Measurements from ENCODE around the gene SPRR4.

Gene SPRR4, protein sequence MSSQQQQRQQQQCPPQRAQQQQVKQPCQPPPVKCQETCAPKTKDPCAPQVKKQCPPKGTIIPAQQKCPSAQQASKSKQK

DNA sequence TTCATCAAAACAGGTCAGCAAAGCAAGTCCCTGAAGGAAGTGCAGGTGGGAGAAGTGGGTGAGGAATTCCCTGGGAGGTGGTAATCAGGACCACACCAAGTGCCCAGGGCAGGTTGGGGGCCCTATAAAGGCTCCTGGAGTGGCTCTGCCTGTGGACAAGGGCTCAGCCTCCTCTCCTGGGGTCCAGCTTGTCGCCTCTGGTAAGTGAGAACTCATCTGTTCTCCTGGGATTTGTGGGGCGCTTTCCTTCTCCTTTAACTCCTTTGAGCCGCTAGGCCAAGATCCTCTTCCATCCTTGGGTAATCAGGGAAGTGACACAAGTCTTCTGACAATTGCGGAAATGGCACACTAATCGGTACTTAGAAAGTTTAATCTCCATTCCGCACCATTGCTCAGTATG is at the start of gene SPRR4:
SPRR4 (plus strand) TSS at position 154 of the 400 bp plus-strand sequence. CDS start 1,243 bp downstream, outside the sequence.
- no peak for DNase-seq (ENCODE audit: low spot score)

DNA sequence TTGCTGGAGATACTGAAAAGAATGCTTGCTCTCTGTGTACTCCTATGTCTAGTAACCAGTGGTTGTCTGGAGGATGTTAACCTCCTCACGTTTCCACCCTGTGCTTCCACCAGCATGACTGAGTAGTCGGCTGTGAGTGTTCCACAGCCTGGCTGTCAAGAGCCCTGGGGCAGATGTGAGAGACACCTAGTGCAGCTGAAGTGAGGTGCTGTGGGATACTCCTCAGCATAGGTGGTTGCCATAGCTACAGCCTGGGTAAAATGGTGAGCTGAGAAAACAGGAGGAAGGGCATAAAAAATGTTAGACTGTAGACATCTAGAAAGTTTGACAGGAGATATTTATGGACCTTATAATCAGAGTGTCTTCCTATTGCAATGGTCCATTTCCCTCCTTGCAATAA is 46.3 kb upstream of the SPRR4 start:
- no peak for DNase-seq (ENCODE audit: low spot score)

DNA sequence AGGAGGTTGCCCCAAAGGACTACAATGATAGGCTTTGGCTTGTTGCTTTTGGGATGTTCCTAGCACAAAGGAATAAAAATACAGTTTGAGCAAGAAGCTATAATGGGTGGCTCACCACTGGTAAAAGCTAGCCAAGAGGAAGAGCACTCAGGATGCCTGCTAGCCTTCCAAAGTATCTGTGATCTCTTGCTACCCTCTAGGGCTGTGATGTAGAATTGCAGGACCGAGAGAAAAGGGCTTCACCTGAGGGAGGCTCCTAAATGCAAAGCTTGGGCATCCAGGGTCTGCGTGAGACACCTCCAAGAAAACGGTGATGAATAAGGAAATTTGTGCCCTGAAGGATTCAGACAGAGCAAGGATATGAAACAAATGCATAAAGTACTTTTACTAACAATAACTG is 44.4 kb upstream of the SPRR4 start:
- DNase-seq (ENCODE audit: low spot score), result peak; percentile 51

DNA sequence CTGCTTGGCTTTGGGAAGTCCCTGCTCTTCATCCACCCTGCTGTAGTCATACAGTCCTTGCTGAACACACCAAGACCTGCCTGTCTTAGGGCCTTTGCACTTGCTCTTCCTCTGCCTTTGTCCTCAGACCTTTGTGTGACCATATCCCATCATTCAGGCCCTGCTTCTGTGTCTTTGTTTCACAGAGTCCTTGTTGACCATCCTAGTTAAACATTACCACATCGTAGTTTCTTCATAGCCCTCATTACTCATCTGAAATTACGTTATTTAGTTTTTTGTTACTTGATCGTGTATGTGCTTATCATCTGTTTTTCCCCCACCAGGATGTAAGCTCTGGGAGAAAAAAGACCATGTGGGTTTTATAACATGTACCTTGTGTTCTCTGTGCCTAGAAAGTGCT is 41.8 kb upstream of the SPRR4 start:
- no peak for DNase-seq (ENCODE audit: low spot score)

DNA sequence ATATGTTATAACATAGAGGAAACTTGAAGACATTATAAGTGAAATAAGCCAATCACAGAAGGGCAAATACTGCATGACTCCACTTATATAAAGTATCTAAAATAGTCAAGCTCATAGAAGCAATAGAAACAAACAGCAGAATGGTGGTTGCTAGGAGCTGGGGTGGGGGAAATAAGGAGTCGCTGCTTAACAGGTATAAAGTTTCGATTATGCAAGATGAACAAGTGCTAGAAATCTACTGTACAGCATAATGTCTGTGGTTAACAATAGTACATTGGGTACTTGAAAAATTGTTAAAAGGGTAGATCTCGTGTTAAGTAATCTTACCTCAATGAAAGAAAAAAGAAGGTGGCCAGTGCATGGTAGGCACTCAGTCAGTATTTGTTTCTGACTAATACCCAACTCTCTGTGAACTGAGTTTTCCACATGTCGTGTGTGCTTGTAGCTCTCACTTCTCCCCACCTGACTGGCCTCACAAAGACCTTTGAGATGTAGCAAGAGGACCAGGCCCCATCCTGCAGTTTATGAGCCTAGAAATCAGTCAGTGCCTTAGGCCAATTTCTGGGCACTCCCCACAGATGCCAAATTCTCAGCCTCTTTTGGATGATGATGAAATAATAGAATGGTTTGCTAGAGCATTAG is 38.2 kb upstream of the SPRR4 start:
- no peak for DNase-seq (ENCODE audit: low spot score)

DNA sequence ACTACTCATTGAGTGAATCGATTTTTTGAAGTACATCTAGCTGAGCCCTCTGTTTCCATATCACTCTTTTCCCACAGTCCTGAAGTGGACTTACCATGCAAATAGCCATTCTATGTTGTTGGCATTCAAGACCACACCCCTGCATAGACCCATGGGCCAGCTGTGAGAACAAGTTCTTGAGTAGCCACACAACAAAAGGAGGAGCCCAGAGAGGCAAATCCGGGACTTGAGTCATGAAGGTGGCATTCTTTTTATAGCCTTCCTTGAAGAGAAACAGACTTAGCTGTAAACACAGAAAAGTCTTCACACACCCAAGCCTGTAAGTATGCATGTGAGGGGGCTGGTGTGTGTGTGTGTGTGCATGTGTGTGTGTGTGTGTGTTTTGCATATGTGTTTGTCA is 37.3 kb upstream of the SPRR4 start:
- DNase-seq (ENCODE audit: low spot score), result no peak

DNA sequence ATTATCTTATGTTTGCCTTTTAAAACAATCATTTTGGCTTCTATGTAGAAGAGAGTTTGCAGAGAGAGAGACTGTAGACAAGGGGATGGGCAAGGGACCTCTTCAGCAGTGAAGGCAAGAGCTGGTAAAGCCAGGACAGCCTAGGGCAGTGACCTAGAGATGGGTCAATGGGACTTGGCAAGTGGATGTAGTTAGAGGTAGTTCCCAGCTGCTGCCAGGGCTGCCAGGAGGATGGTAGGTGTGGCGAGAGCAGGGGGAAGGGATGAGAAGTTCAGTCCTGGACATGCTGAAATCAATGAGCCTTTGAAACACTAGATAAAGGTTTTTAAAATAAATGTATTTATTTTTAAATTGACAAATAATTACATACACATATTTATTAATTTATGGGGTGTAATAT is 29.8 kb upstream of the SPRR4 start:
- DNase-seq (ENCODE audit: low spot score), result no peak

DNA sequence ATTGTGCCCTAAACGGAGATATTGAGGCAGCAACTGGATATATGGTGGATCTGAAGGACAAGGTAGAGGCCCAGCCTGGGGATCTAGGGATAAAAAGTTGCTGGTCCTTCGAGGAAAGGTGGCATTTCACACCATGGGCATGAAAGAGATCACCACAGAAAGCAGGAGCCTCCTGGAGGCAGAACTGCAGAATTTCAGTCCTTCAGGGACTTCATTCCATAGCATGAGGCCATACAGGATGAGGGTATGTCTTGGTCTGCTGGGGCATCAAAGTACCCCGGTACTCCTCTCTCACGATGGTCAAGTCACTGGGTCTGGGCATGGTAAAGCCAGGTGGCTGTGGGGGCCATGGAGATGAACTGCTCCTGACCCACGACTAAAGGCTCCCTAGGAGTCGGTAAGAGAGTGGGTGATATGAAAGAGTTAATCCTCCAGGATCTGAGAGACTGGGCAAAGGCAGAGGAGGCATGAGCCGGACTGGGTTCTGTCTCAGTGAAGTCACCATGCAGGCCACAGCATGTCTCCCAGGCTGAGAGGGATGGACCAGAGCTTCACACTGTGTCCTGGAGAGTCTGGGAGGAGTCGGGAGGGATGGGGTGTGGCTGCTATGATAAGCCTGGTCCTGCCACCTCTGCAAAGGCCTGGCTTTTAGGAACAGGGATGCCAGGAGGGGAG is 29.3 kb upstream of the SPRR4 start:
- no peak for DNase-seq (ENCODE audit: low spot score)

DNA sequence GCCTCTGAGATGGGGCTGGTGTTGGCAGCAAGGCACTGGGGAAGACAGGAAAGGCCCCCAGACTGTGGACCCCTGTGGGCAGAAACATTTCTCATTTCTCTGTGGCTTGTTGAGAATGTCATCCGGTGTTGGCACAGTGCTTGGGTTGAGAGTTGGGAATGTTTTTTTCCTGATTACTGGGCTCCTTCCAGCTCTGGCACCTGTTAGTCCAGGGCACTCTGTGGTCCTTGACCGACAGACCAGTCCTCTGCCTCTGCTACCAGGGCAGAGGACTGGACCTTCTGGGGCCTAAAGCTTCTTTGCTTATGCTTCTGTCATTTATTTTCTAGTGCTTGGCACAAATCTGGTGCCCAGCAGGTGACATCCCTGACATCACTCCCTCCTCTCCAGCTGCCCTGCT is 28.3 kb upstream of the SPRR4 start:
- no peak for DNase-seq (ENCODE audit: low spot score)

DNA sequence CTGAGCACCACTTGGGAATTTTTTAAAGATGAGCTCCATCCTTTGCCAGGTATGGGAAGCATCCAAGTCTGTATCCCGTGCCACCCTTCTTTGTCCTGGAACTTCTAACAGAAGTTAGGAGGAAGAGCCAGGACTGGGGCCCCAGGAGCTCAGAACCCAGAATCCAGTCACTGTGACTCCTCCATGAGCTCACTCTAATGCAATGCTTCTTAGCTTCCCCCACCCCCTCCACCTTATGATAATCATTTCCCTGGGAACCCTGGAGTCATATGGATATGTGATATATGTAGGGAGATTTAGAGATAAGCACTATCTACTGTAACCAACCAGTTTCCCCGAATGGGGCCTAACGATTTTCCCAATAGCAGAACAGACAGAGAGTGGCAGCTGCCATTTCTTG is 24.2 kb upstream of the SPRR4 start:
- DNase-seq (ENCODE audit: low spot score), result no peak

DNA sequence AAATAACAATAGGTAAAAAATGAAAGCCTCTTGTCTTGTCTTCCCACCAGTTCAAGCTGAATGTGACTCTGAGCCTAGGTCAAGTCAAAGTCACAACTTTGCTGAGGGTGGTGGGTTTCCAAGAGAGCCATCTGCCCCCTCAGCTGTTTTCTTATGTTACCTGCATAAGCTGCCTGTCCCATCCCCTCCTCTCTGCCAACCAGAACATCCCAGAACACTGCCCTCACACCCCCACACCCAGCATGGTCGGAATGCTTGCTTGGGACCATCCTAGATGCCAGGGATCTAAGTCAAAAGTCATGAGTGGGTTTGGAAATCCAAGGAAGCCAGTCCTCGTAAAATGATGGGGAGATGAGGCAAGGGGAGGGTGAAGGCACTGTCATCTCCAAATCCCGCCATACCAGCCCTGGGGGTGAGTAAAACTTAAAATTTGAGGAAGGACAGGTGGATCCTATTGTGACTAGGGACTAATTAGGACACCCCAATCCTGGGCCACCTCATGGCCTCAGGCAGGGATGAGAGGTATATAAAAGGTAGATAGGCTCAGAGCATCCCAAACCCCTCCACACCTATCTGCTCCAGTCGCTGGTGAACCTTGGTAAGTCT is 23.7 kb upstream of the SPRR4 start, which contains the start of gene SPRR5:
SPRR5 (plus strand) TSS at position 556 of the 606 bp plus-strand sequence. CDS start 1,349 bp downstream, outside the sequence.
- DNase-seq (ENCODE audit: low spot score), result no peak

DNA sequence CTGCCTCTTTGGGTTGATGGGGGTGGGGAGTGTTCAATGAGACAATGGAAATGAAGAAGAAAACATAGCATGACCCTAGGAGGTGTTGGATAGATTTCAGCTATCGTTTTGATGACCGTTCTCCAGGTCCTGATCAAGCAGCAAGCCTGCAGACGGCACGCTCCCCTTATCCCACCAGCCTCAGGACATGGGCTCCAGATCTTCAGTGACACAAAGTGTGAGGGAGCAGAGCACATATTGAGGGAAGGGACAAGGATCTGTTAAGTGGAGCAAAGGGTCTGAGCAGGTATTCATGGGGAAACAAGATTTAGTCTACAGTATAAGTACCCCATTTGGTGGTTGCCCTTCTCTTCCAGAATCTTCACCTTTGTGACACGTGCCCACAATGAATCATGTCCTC is 18.7 kb upstream of the SPRR4 start:
- DNase-seq (ENCODE audit: low spot score), result no peak

DNA sequence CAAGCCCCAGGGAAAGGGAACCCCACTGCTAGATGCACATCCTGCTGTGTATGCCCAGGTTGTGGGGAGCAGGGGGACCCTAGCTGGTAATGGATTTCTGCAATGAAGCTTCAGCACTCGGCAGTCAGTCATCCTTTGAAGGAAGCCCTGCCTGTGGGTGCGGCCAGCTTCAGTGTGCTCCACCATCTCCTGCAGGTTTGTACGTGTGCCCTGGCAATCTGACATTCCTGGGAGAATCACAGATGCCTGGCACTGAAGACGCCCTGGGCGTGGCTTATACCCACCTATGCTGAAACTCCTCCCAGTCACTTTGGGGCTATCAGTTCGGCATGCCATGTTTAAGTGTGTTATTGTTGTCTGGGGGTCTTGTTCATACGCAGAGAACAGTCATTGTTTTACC is 16.7 kb upstream of the SPRR4 start:
- no peak for DNase-seq (ENCODE audit: low spot score)

DNA sequence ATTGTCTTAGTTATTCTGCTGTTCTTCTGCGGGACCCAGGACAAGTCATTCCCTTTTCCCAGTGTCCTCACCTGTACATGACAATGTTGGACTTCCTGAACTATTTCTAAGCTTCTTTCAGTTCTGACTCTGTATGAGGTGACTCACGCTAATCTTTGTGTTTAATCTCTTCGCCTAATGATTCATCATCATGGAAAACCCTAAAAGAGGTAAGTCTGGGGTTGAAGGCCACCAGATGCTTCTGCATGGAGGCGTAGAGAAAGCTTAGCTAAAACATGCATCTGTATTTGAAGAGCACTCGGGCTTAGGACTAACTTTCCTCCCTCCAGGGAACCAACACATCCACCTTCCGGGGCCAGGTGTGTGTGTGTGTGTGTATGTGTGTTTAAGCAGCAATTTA is 16.0 kb upstream of the SPRR4 start:
- DNase-seq (ENCODE audit: low spot score), result no peak

DNA sequence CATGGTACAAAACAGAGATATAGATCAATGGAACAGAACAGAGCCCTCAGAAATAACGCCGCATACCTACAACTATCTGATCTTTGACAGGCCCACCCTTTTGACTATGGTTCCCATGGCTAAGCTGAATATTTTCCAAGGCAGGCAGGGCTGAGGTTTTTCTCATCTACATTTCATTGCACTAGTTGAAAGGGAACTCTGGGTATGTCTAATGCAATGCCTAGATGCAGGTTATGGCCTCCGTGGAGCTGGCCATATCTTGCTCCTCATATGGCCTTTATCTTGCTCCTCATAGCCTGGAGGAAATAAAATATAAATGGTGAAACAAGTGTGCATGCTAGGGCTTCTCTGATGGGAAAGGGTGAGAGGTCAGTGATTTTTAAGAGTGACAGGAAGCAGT is 12.9 kb upstream of the SPRR4 start:
- no peak for DNase-seq (ENCODE audit: low spot score)

DNA sequence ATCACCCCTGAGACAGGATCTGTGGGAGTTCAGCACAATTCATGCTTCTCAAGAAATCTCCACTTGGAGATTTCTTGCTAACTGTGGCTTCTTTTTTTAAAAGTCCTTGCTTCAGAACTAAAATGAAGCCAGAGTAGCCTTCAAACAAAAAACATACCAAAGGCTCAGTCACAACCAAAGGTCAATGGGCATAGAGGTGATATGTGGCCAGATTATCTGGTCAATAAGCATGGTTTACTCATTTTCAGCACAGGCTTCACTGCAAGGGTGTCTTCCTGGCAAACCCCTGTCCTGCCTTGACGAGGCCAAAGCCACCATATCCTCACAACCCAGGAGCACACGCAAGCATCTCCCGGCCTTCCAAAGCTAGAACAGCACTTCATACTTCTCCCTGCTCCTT is 11.2 kb upstream of the SPRR4 start:
- no peak for DNase-seq (ENCODE audit: low spot score)

DNA sequence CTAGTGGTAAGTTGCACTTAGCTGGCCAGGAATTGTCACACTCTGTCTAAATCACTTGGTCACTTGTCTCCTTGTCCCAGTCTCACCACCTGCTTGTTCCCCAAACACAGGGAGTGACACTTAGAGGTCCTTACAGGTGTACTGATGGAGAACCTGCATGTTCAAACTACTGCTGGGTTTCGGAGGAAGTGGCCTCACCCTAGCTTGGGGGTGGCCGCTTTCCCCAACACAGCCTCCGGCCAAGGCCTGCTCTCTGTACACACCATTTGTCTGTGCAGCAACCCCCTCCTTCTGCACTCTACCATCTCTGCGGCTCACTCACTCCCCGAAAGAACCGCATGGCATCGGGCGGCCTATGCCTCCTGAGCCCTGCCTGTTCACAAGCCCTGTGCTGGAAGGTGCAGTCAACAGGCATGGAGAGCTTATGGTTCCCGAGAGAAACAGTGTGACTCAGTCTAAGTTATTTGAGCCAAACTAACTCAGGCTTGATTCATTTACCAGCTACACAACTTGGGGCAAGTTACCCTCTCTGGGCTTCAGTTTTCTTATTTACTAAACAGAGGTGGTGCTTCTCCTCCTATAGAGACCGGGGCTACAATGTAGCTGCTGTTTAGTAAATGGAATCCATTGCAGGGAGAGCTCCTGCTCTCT is 10.5 kb upstream of the SPRR4 start:
- no peak for DNase-seq (ENCODE audit: low spot score)

DNA sequence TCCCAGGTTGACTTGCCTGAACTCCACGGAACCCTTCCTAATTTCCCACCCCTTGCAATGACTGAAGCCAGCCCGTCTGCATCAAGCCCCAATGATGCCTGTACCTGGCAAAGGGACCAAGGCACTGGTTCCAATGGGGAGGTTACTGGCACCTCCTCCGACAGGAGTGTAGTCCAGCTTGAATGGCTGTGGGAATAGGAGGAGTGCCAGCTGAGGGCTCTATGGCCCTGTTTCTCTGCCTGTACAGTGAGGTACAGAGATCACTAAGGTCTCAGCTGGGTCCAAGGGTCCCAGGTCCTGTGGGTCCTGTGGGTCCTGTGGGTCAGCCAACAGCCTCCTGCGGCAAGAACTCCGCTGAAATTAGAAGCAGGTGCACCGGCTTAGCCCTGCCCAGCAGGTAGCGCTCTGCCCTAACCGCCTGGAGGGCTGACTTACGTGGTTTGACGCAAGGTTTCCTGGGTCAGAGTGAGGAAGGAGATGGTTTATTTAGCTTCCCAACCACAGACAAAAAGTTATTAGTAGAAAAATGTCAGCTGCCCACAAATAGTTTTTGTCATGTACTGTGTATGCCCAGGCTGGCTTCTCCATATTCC is 9.9 kb upstream of the SPRR4 start:
- DNase-seq (ENCODE audit: low spot score), result no peak

DNA sequence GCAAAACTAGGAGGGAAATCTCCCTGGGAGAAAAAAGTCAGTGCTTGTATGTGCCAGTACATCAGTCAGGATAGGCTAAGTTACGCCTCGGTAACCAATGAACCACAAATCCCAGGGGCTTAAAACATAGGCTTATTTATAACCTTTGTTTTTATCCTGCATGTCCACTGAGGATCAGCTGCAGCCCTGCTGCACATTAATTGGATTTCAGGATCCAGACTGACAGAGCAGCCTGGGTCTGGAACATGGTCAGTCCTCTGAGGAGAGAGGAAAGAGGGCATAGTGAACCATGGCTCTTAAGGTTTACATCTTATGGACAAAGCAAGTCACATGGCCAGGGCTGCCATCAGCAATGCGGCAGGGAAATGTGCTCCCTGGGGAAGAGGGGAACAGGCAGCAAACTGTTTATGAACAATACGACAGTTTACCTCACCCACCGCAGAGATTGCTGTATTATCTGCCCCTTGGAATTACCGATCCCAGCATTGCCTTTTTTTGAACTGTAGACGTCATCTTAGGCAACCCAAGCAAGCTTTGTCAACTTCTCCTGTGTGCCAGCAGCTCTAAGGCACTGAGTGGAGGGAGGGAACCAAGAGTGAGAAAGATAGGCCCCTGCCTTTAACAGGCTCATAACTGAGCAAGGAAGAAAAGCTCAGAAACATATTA is 9.1 kb upstream of the SPRR4 start:
- DNase-seq (ENCODE audit: low spot score), result no peak

DNA sequence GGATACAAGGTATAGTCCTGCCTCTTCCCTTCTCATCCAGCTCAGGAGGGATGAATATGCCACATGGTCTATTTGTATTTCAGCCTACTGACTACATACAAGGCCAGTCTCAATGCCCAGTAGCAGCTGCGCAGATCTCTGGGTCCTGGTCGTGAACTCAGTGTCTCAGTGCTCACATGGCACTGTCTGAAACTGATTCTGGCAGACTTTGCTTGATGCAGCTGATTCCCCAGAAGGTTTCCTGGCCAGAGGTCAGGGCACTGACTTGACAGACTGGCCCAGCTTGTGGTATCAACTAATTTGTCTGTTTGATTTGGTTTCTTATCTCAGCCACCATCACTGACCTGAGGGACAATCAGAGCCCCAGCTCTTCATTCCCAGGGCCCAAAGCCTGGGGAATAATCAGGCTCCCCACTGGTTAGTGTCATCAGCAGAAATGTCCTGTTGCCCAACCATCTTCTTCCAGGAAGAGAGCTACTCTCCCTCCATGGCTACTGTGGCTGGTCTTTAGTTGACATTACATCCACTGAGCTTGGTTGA is 7.5 kb upstream of the SPRR4 start:
- no peak for DNase-seq (ENCODE audit: low spot score)

DNA sequence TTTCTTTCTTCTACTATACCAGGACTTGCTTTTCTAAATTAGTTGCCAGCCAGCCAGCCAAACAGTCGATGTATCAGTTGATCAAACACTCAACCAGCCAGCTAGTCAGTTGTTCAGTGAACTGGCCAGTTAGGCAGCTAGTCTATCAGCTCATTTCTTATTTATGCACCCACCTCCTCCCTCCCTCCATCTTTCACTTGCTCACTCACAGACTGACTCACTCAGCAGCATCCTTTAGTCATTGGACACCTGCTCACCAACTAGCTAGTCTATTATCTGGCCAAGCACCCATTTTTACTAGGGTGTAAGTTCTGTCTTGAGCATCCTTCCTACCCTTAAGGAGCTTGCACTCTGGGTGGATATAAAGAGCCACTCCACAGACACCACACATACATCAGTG is 5.9 kb upstream of the SPRR4 start:
- no peak for DNase-seq (ENCODE audit: low spot score)

DNA sequence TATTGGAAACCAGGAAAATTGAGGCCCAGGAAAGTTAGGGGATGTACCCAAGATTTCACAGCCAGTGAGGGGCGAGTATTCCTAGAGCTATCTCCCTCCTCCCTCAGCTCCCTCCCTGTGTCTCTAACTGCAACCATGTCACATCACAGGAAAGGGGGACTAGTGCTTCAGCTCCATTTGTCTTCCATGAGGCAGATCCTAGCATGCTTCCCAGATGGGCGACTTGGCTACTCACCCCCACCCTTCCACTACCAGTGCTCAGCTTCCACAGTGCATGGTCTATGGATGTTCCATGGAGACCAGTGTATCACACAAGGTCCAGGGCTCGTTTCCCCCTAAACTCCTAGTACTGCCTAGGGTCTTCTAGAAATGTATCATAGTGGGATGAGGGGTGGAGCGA is 4.6 kb upstream of the SPRR4 start:
- no peak for DNase-seq (ENCODE audit: low spot score)
